Measurements from ENCODE around the gene CCL19.
"Not testable (repeated sequence)": the region's sequence is repeated elsewhere in the genome, so short reads cannot be mapped to it uniquely, and the experiment has no call there.

CCL19 gene

GRCh38 chr9:34690983-34691935, at the start of gene CCL19:
TSS of gene CCL19 (minus strand) at chr9:34691276. CDS start at chr9:34691139, 137 bp downstream.
- no peak for DNase-seq

- DNase-seq = not testable (repeated sequence)
Observed at GRCh38 chr9:34740176-34740575, 49.1 kb upstream of the CCL19 start.

- no peak for DNase-seq
Observed at GRCh38 chr9:34737677-34738260, 46.7 kb upstream of the CCL19 start.

- DNase-seq = no peak
Observed at GRCh38 chr9:34734720-34735119, 43.6 kb upstream of the CCL19 start.

GRCh38 chr9:34732886-34733285, 41.8 kb upstream of the CCL19 start:
- no peak for DNase-seq

GRCh38 chr9:34732478-34732877, 41.4 kb upstream of the CCL19 start:
- DNase-seq = no peak

- no peak for DNase-seq
Observed at GRCh38 chr9:34723141-34723540, 32.1 kb upstream of the CCL19 start.

GRCh38 chr9:34719769-34720025, 28.6 kb upstream of the CCL19 start:
- DNase-seq = not testable (repeated sequence)

- DNase-seq = no peak
Observed at GRCh38 chr9:34719021-34719768, 28.1 kb upstream of the CCL19 start.

GRCh38 chr9:34717996-34718614, 27.0 kb upstream of the CCL19 start:
- no peak for DNase-seq

GRCh38 chr9:34716711-34717110, 25.6 kb upstream of the CCL19 start:
- peak; percentile 16 for DNase-seq

- no peak for DNase-seq
Observed at GRCh38 chr9:34715639-34716215, 24.7 kb upstream of the CCL19 start.

GRCh38 chr9:34714007-34714406, 22.9 kb upstream of the CCL19 start:
- DNase-seq = no peak

- no peak for DNase-seq
Observed at GRCh38 chr9:34712140-34712539, 21.1 kb upstream of the CCL19 start.

GRCh38 chr9:34710023-34710422, 18.9 kb upstream of the CCL19 start, which contains the start of gene CCL21:
TSS of gene CCL21 (minus strand) at chr9:34710136. CDS start at chr9:34710066, 70 bp downstream.
- no peak for DNase-seq

GRCh38 chr9:34709196-34709978, 18.3 kb upstream of the CCL19 start:
- DNase-seq = no peak

GRCh38 chr9:34707130-34707529, 16.1 kb upstream of the CCL19 start:
- DNase-seq = no peak

GRCh38 chr9:34701769-34702736, 11.0 kb upstream of the CCL19 start:
- peak; percentile 77 for DNase-seq

GRCh38 chr9:34701023-34701768, 10.1 kb upstream of the CCL19 start:
- DNase-seq = peak; percentile 82

GRCh38 chr9:34694811-34695210, 3.7 kb upstream of the CCL19 start:
- no peak for DNase-seq

Data from NCI-H345 (cell line).